ENCODE data around the gene SLC6A4. TPM values are rescaled to one million over a fixed set of nuclear protein-coding genes. Genes with fewer than 3 reads are reported as not detected.

Gene SLC6A4
- total and polyA plus RNA-seq, 8 donors: 0.38 to 52.3 (median 1.4) TPM

GRCh38 chr17:30274887-30275286 is 39.4 kb upstream of the SLC6A4 start:
- DNase-seq (no peak), ATAC-seq (no peak)
- H3K27me3 ChIP-seq: no peaks in the 10 kb centered on the region
- H3K4me3 ChIP-seq: no peak overlapping the region
- H3K36me3 ChIP-seq: peaks cover 0 to 66% of the 10 kb centered on the region in 2 donors
- no peak overlapping the region for H3K27ac ChIP-seq
- no peaks in the 10 kb centered on the region for H3K9me3 ChIP-seq
- TF ChIP-seq CTCF (IDR thresholded peaks at IDR 0.05): no peak
- no peaks in the 10 kb centered on the region for H3K4me1 ChIP-seq
- intact Hi-C loops (cut with DNase I): loop anchor here in 1 of 2 donors (10.0 kb wide), 1 partner anchor 150 kb away; no protein-coding TSS in a partner anchor

GRCh38 chr17:30273373-30273772 is 37.9 kb upstream of the SLC6A4 start:
- H3K36me3 ChIP-seq: peaks cover 0 to 60% of the 10 kb centered on the region in 2 donors

GRCh38 chr17:30271102-30271501 is 35.6 kb upstream of the SLC6A4 start:
- no peak overlapping the region for H3K4me3 ChIP-seq
- no peak for TF ChIP-seq CTCF (IDR thresholded peaks at IDR 0.05)
- intact Hi-C loops (cut with DNase I): loop anchor here in 1 of 2 donors (10.0 kb wide), 1 partner anchor 146 kb away; no protein-coding TSS in a partner anchor
- ATAC-seq: no peak
- H3K4me1 ChIP-seq: no peaks in the 10 kb centered on the region
- H3K9me3 ChIP-seq: no peaks in the 10 kb centered on the region
- no peak for DNase-seq
- H3K27ac ChIP-seq: no peak overlapping the region
- peaks cover 0 to 77% of the 10 kb centered on the region in 2 donors for H3K36me3 ChIP-seq
- no peaks in the 10 kb centered on the region for H3K27me3 ChIP-seq

More at GRCh38 chr17:30273373-30273772, 37.9 kb upstream of the SLC6A4 start:
- no peak overlapping the region for H3K4me3 ChIP-seq
- ATAC-seq (no peak), DNase-seq (no peak)
- H3K4me1 ChIP-seq: no peaks in the 10 kb centered on the region
- H3K9me3 ChIP-seq: no peaks in the 10 kb centered on the region
- TF ChIP-seq CTCF (IDR thresholded peaks at IDR 0.05): no peak
- H3K27me3 ChIP-seq: no peaks in the 10 kb centered on the region
- intact Hi-C loops (cut with DNase I): loop anchor here in 1 of 2 donors (10.0 kb wide), 1 partner anchor 149 kb away; no protein-coding TSS in a partner anchor
- no peak overlapping the region for H3K27ac ChIP-seq

DNA sequence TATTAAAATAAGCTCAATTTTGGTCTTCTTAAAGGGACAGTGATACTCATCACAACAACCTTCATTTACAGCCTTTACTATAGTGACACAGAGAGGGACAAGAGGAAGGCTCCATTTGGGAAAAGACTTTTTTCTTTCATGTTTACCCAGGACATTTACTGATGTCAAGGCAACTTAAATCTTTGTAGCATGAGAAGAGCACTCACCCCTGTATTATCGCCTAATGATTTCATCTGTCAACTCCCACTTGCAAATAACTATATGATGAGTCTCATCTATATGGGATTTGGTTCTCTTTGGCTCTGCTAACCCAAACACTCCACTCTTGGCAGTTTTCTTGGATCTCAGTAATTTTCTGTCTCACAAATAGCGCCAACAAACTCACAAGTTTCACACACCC is 32.1 kb upstream of the SLC6A4 start:
- Histone ChIP-seq H3K36me3 (peaks cover 0 to 69% of the 10 kb centered on the region in 2 donors), H3K27ac (no peak overlapping the region)

More for the DNA sequence above, 32.1 kb upstream of the SLC6A4 start:
- H3K27me3 ChIP-seq: no peaks in the 10 kb centered on the region
- ATAC-seq (no peak), DNase-seq (no peak)
- intact Hi-C loops (cut with DNase I): no loop called here
- H3K9me3 ChIP-seq: no peaks in the 10 kb centered on the region
- no peak for TF ChIP-seq CTCF (IDR thresholded peaks at IDR 0.05)
- no peak overlapping the region for H3K4me3 ChIP-seq
- H3K4me1 ChIP-seq: peaks cover 0 to 6% of the 10 kb centered on the region in 2 donors
